NCI-H2081 treated with DMSO at 0.1 percent for 48 hours (cell line): Measurements from ENCODE around the gene TTLL13.
"Not testable (repeated sequence)": the region's sequence is repeated elsewhere in the genome, so short reads cannot be mapped to it uniquely, and the experiment has no call there.

Experiments used
- DNase-seq: peaks from one replicate; lab custom pipeline; 2025; lab: John Stamatoyannopoulos, UW

The TTLL13 gene

DNA sequence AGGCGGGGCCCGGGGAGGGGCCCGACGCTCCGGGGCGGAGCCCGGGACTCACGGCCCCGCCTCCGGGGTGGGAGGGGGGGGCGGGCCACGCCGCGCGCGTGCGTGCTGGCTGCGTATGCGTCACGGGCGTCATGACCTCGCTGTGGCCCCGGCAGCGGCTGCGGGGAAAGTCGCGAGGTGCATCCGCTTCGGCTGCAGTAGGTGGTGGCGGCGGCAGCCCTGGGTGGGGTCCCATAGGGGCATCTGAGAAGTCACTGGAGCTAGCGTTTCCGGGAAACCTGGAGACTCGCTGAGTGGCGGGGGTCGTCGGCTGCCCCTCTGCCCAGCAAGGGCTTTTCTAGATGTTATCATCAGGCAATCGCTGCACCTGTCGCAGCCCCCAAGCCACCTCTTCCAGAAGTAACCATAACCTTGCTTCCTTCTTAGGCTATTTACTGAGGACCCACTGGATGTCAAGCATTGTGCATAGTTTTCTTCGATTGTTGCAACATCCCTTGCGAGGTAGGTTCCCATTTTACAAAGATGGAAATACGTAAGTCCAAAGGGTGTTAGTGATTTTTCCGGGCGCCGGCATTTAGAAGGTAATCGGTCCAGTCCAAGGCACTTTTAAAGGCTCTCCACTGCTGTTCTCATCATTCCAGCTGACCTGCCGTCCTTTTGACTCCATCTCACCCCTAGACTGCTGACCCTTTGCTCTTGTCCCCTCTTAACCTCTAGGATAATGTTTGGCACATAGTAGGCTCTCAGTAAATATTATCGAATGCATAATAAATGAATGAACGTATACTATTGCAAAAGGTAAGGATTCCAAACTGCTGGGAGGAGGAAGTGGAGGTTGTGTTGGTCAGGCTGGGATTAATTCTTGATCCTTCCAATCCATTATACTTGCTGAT is 15.0 kb upstream of the TTLL13 start, which contains the start of gene GDPGP1:
GDPGP1 (plus strand) TSS at position 114 of the 893 bp plus-strand sequence. CDS start 6,700 bp downstream, outside the sequence.
- no peak for DNase-seq

DNA sequence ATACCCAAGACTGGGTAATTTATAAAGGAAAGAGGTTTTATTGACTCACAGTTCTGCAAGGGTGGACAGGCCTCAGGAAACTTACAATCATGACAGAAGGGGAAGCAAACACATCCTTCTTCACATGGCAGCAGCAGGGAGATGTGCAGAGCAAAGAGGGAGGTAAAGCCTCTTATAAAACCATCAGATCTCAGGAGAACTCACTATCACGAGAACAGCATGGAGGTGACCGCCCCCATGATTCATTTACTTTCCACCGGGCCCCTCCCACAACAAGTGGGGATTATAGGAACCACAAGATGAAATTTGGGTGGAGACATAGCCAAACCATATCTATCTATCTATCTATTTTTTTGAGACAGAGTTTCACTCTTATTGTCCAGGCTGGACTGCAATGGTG is 10.0 kb upstream of the TTLL13 start:
- DNase-seq, result no peak

DNA sequence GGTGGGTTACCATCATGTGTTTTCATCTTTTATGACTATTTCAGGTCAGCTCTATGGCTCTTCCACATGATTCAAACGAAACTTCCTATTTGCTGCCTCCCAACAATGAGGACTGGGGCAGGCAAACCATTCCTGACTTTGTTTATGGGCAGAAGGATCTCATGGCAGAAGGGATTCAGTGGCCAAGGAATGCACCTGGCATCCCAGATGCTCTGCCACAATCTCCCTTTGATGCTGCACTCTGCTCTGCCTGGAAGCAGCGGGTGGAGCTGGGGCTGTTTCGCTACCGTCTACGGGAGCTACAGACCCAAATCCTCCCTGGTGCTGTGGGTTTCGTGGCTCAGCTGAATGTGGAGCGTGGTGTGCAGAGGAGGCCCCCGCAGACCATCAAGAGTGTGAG is 8.5 kb upstream of the TTLL13 start:
- no peak for DNase-seq

- DNase-seq, result no peak
These were observed 7.8 kb upstream of the TTLL13 start for GRCh38 chr15:90241343-90242192.

DNA sequence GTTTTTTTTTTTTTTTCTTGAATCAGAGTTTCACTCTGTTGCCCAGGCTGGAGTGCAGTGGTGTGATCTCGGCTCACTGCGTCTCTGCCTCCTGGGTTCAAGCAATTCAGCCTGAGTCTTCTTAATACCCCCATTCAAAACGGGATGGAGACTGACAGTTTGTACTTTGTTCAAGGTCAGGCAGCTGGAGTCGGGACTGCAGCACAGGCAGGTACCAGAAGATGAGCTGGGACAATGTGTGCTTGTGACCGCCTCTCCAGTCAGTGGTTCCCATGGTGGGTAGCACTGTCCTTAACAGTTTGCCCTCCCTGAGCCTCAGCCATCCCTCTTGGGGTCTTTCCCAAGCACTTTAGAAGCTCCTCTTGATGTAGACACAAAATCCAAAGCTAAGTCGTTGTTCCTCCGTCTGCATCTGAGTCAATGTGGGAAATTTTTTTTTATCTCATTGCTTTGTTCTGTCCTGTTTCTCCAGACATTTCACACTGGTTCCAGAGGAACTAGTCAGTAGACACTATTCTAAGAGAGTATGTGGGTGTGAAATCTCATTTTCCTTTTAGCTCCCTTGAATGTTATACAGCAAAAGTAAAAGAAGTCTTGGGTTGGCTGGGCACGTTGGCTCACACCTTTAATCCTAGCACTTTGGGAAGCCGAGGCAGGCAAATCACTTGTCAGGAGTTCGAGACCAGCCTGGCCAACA is 5.3 kb upstream of the TTLL13 start:
- no peak for DNase-seq

- DNase-seq, result no peak
These were observed 560 bp upstream of the TTLL13 start for GRCh38 chr15:90248789-90249202.

GRCh38 chr15:90257776-90258175 is 8.4 kb downstream of the TTLL13 start:
- DNase-seq, result no peak

DNA sequence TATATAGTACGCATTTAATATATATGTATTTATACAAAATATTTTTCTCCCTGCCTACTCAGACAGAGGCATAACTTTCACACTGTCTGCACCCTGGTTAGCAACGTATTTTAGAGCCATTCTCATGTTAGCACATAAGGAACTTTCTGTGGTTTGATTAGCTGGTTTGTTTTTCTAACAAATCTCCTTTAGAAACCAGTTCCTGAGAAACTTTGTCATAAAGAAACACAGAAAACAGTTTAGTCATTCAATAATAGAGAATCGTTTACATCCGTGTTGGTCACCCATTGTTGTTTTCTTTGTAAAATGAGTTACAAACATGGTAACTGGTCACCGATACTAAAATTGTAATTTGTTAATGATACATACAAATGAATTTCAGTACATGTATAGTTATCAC is 10.2 kb downstream of the TTLL13 start:
- no peak for DNase-seq

DNA sequence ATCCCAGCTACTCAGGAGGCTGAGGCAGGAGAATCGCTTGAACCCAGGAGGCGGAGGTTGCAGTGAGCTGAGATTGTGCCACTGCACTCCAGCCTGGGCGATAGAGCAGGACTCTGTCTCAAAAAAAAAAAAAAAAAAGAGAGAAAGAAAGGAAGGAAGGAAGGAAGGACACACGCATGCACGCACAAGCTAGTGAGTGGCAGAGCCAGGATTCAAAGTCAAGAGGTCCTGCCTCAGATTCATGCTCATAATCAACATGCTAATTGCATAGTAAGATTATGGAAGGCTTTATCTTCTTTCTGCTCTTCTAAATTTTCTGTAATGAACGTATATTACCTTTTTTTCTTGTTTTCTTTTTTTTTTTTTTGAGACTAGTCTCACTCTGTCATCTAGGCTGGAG is 11.4 kb downstream of the TTLL13 start:
- not testable (repeated sequence) for DNase-seq

- DNase-seq, result no peak
These were observed 12.5 kb downstream of the TTLL13 start for GRCh38 chr15:90261811-90262210.

GRCh38 chr15:90262426-90262825 is 13.1 kb downstream of the TTLL13 start:
- no peak for DNase-seq

DNA sequence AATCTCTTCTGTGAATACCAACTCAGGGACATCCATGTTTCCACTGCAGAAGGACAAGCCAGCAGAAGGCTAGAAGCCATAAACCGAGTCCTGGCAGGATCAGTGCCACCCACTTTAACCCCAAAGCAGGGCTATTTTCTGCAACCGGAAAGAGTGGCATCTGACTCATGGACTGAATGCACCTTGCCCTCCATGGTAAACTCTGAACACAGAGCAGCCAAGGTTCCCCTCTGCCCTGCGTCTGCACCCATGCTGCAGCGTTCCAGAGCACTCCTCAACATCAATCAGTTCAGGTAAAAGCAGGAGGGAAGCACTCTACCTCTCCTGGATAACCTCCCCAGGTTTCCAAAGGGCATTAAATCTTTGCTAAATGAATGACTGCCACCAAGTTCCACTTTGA is 15.3 kb downstream of the TTLL13 start:
- no peak for DNase-seq

- DNase-seq, result peak; percentile 31
These were observed 16.1 kb downstream of the TTLL13 start, which contains the start of gene NGRN for GRCh38 chr15:90265271-90266060. Gene NGRN (plus strand): TSS chr15:90265672. CDS start chr15:90265713, 41 bp downstream.

DNA sequence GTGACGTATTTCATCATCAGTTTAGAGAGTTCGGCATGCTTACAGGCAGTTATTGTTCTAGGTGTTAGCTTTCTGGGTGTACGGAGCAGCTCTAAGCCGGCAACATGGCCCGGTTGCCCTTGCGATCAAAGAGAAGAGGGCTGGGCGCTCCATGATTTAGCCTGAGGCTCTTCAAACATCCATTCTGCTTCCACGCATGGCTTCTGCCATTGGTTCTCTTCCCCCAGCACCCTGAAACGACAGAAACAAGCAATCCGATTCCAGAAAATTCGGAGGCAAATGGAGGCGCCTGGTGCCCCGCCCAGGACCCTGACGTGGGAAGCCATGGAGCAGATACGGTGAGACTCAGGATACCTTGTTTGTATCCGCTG is 16.7 kb downstream of the TTLL13 start:
- DNase-seq, result no peak

GRCh38 chr15:90266485-90266884 is 17.1 kb downstream of the TTLL13 start:
- DNase-seq, result no peak

DNA sequence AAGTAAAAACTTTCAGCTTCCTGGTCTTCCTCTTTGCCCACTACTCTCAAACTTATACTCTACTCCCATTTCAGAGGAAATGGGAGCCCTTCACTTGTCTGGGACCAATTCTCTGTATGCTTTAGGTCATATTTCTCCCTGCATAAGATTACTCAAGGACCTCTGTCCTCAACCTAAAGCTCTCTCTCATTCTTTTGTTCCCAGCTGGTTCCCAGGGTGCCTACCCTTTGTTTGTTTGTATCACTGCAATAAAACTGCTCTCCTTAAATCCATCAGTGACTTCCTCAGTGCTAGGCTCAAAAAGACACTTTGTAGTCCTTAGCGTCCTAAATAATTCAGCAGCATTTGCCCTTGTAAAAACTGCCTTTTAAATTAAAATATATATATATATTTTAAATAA is 19.1 kb downstream of the TTLL13 start:
- no peak for DNase-seq

DNA sequence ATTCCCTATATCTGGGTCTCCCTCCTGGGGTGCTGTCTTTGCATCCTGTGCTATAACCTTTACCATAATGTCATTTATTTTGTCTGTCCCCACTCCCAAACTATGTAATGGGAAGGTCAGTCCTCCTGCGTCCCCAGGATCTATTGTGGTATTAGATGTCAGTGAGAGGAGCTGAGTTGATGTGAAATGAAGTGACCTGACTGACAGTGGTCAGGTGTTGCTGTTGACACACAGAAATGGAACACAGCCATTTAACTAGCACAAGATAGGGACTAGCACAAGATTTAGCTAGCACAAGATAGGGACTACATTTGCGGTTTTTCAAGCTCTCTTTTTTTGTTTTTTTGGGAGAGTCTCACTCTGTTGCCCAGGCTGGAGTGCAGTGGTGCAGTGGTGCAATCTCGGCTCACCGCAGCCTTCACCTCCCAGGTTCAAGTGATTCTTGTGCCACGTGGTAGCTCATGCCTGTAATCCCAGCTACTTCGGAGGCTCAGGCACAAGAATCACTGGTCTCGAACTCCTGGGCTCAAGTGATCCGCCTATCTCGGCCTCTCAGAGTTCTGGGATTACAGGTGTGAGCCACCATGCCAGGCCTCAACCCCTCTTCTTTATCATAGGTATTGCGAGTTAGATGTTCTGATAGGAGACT is 21.3 kb downstream of the TTLL13 start:
- no peak for DNase-seq

DNA sequence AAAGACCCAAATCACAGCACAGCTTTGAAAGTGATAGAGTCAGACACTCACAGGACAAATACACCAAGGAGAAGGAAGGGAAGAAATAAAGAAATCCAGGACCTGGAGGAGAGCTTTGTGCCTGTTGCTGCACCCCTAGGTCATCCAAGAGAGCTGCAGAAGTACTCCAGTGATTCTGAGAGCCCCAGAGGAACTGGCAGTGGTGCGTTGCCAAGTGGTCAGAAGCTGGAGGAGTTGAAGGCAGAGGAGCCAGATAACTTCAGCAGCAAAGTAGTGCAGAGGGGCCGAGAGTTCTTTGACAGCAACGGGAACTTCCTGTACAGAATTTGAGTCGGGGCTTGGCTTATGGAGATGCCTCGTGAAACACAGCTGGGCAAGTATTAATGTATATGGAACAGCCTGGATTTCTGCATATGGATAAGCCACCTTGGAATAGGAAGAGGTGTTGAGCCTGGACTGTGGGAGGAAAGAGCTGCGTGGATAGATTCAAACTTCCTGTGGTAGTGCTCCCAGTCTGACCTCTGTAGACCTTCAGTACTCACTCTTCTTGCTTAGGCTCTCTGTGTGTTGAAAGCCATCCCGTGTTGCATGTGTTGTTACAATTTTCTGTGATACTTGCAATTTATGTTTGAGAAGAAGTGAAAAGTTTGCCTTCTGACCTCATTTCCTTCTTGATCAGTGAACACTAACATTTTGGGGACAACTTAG is 22.3 kb downstream of the TTLL13 start:
- DNase-seq, result no peak

GRCh38 chr15:90278467-90278866 is 29.1 kb downstream of the TTLL13 start:
- DNase-seq, result not testable (repeated sequence)

- not testable (repeated sequence) for DNase-seq
These were observed 31.4 kb downstream of the TTLL13 start for GRCh38 chr15:90280743-90281142.
